HEK293 (cell line): ENCODE results near the gene LGALS8.

Experiments used
- ELK4 ChIP-seq: IDR thresholded peaks from 2 replicates; pipeline ENCODE4 v1.6.1; 2011; ENCODE audit warnings: mild to moderate bottlenecking, low read depth, low read length, borderline replicate concordance
- HIC1 ChIP-seq: fragments of 450-650 bp; formaldehyde crosslinking; IDR thresholded peaks from 2 replicates; pipeline ENCODE4 v1.5.1; 2016; ENCODE audit warnings: missing biosample characterization, missing genetic modification characterization
- INSM2 ChIP-seq: fragments of 450-650 bp; formaldehyde crosslinking; IDR thresholded peaks from 2 replicates; pipeline ENCODE4 v1.5.1; 2016; ENCODE audit warnings: missing biosample characterization, missing genetic modification characterization
- KLF7 ChIP-seq: fragments of 450-650 bp; formaldehyde crosslinking; IDR thresholded peaks from 2 replicates; pipeline ENCODE4 v1.5.1; 2016; ENCODE audit warnings: missing biosample characterization, missing genetic modification characterization, borderline replicate concordance
- MYNN ChIP-seq: fragments of 450-650 bp; formaldehyde crosslinking; IDR thresholded peaks from 2 replicates; pipeline ENCODE4 v1.5.1; 2016; ENCODE audit warnings: missing biosample characterization, missing genetic modification characterization, borderline replicate concordance
- OVOL3 ChIP-seq: fragments of 450-650 bp; formaldehyde crosslinking; IDR thresholded peaks from 2 replicates; pipeline ENCODE4 v1.5.1; 2016; ENCODE audit warnings: missing biosample characterization, missing genetic modification characterization
- PRDM1 ChIP-seq: fragments of 450-650 bp; formaldehyde crosslinking; IDR thresholded peaks from 2 replicates; pipeline ENCODE4; 2016; ENCODE audit warnings: missing biosample characterization, missing genetic modification characterization
- SETDB1 ChIP-seq: IDR thresholded peaks from one replicate; pipeline ENCODE4 v1.6.1; 2017; ENCODE audit warnings: mild to moderate bottlenecking, low read length, moderate library complexity, mixed read lengths; ENCODE audit not compliant: insufficient read length
- YY1 ChIP-seq: fragments of 450-650 bp; formaldehyde crosslinking; IDR thresholded peaks from 2 replicates; pipeline ENCODE4 v1.5.1; 2018; ENCODE audit warnings: missing biosample characterization, missing genetic modification characterization
- ZBTB1 ChIP-seq: fragments of 450-650 bp; formaldehyde crosslinking; IDR thresholded peaks from 2 replicates; pipeline ENCODE4 v1.5.1; 2016; ENCODE audit warnings: missing biosample characterization, missing genetic modification characterization
- ZFP37 ChIP-seq: fragments of 450-650 bp; formaldehyde crosslinking; IDR thresholded peaks from 2 replicates; pipeline ENCODE4 v1.5.1; 2016; ENCODE audit warnings: missing biosample characterization, missing genetic modification characterization
- ZFP69B ChIP-seq: fragments of 450-650 bp; formaldehyde crosslinking; IDR thresholded peaks from 2 replicates; pipeline ENCODE4 v1.5.1; 2016; ENCODE audit warnings: missing biosample characterization, missing genetic modification characterization
- ZNF112 ChIP-seq: fragments of 450-650 bp; formaldehyde crosslinking; IDR thresholded peaks from 2 replicates; pipeline ENCODE4 v1.5.0; 2017; ENCODE audit warnings: missing biosample characterization, missing genetic modification characterization
- ZNF169 ChIP-seq: fragments of 450-650 bp; formaldehyde crosslinking; IDR thresholded peaks from 2 replicates; pipeline ENCODE4 v1.5.1; 2016; ENCODE audit warnings: missing biosample characterization, missing genetic modification characterization
- ZNF19 ChIP-seq: fragments of 450-650 bp; formaldehyde crosslinking; IDR thresholded peaks from 2 replicates; pipeline ENCODE4; 2016; ENCODE audit warnings: missing biosample characterization, missing genetic modification characterization, low read depth
- ZNF248 ChIP-seq: fragments of 450-650 bp; formaldehyde crosslinking; IDR thresholded peaks from 2 replicates; pipeline ENCODE4 v1.5.1; 2017; ENCODE audit warnings: missing biosample characterization, missing genetic modification characterization
- ZNF266 ChIP-seq: fragments of 450-650 bp; formaldehyde crosslinking; IDR thresholded peaks from 2 replicates; pipeline ENCODE4 v1.5.1; 2016; ENCODE audit warnings: missing biosample characterization, missing genetic modification characterization, low read depth
- ZNF302 ChIP-seq: fragments of 450-650 bp; formaldehyde crosslinking; IDR thresholded peaks from 2 replicates; pipeline ENCODE4 v1.5.1; 2016; ENCODE audit warnings: missing biosample characterization, missing genetic modification characterization, low read depth
- ZNF311 ChIP-seq: fragments of 450-650 bp; formaldehyde crosslinking; IDR thresholded peaks from 2 replicates; pipeline ENCODE4 v1.5.1; 2017; ENCODE audit warnings: missing biosample characterization, missing genetic modification characterization, borderline replicate concordance
- ZNF366 ChIP-seq: fragments of 450-650 bp; formaldehyde crosslinking; conservative IDR thresholded peaks from 2 replicates; pipeline ENCODE4 v1.5.1; 2016; ENCODE audit warnings: missing biosample characterization, missing genetic modification characterization
- ZNF394 ChIP-seq: fragments of 450-650 bp; formaldehyde crosslinking; IDR thresholded peaks from 2 replicates; pipeline ENCODE4 v1.5.1; 2016; ENCODE audit warnings: missing biosample characterization, missing genetic modification characterization, mild to moderate bottlenecking, moderate library complexity, borderline replicate concordance
- ZNF423 ChIP-seq: fragments of 450-650 bp; formaldehyde crosslinking; IDR thresholded peaks from 2 replicates; pipeline ENCODE4 v1.5.1; 2016; ENCODE audit warnings: missing biosample characterization, missing genetic modification characterization
- ZNF48 ChIP-seq: fragments of 450-650 bp; formaldehyde crosslinking; IDR thresholded peaks from 2 replicates; pipeline ENCODE4 v1.5.1; 2016; ENCODE audit warnings: missing biosample characterization, missing genetic modification characterization
- ZNF510 ChIP-seq: fragments of 450-650 bp; formaldehyde crosslinking; IDR thresholded peaks from 2 replicates; pipeline ENCODE4 v1.5.1; 2018; ENCODE audit warnings: mild to moderate bottlenecking, missing genetic modification characterization, missing biosample characterization; ENCODE audit not compliant: insufficient replicate concordance
- ZNF558 ChIP-seq: fragments of 450-650 bp; formaldehyde crosslinking; IDR thresholded peaks from 2 replicates; pipeline ENCODE4 v1.5.1; 2016; ENCODE audit warnings: missing biosample characterization, missing genetic modification characterization
- ZNF621 ChIP-seq: fragments of 450-650 bp; formaldehyde crosslinking; IDR thresholded peaks from 2 replicates; pipeline ENCODE4 v1.5.1; 2017; ENCODE audit warnings: missing biosample characterization, missing genetic modification characterization
- ZNF660 ChIP-seq: fragments of 450-650 bp; IDR thresholded peaks from 2 replicates; pipeline ENCODE4 v1.5.1; 2018; ENCODE audit warnings: missing biosample characterization, mild to moderate bottlenecking, missing genetic modification characterization
- ZNF670 ChIP-seq: fragments of 450-650 bp; formaldehyde crosslinking; IDR thresholded peaks from 2 replicates; pipeline ENCODE4 v1.5.1; 2016; ENCODE audit warnings: missing biosample characterization, missing genetic modification characterization, low read depth
- ZNF76 ChIP-seq: fragments of 450-650 bp; formaldehyde crosslinking; IDR thresholded peaks from 2 replicates; pipeline ENCODE4; 2016; ENCODE audit warnings: low read depth, missing biosample characterization, missing genetic modification characterization, borderline replicate concordance
- ZSCAN23 ChIP-seq: fragments of 450-650 bp; formaldehyde crosslinking; IDR thresholded peaks from 2 replicates; pipeline ENCODE4 v1.5.1; 2016; ENCODE audit warnings: missing biosample characterization, missing genetic modification characterization
- TF ChIP-seq, protein P1 (sequence below): fragments of 450-650 bp; formaldehyde crosslinking; IDR thresholded peaks from 2 replicates; pipeline ENCODE4 v1.5.1; 2016; ENCODE audit warnings: missing biosample characterization, missing genetic modification characterization
- TF ChIP-seq, protein P2 (sequence below): fragments of 450-650 bp; formaldehyde crosslinking; IDR thresholded peaks from 2 replicates; pipeline ENCODE4 v1.5.1; 2017; ENCODE audit warnings: missing biosample characterization, missing genetic modification characterization
- TF ChIP-seq, protein P3 (sequence below): sonication (generic); formaldehyde crosslinking; IDR thresholded peaks from 2 replicates; pipeline ENCODE4 v1.8.1; 2022; ENCODE audit warnings: mild to moderate bottlenecking, moderate library complexity, missing genetic modification reagents

LGALS8 gene

GRCh38 chr1:236524142-236524894 lies 536 bp downstream of the LGALS8 start (continued):
- TF ChIP-seq MYNN (tag by site-specific recombination), result no peak
- TF ChIP-seq SETDB1, result no peak
- peak; percentile 86 for TF ChIP-seq YY1 (tag by site-specific recombination)
- TF ChIP-seq ZNF76 (tag by site-specific recombination), result peak; percentile 52
- no peak for TF ChIP-seq ZBTB1
- peak; percentile 63 for TF ChIP-seq ZNF366 (tag by site-specific recombination)
- no peak for TF ChIP-seq ZNF266 (tag by site-specific recombination)
- no peak for TF ChIP-seq ZNF510
- no peak; the same call in 1 of the 2 replicates for TF ChIP-seq ZFP69B (tag by site-specific recombination)
- peak; percentile 80 for TF ChIP-seq ZNF423 (tag by site-specific recombination)
- no peak for TF ChIP-seq ZNF48 (tag by site-specific recombination)
- TF ChIP-seq ZNF302 (tag by site-specific recombination), result no peak
- TF ChIP-seq INSM2 (tag by site-specific recombination), result peak; percentile 88; the same call in 1 of the 2 replicates
- no peak for TF ChIP-seq ZFP37 (tag by site-specific recombination)
- TF ChIP-seq ZNF621 (tag by site-specific recombination), result no peak
- no peak for TF ChIP-seq ZNF169 (tag by site-specific recombination)
- TF ChIP-seq ZNF248 (tag by site-specific recombination), result no peak
- TF ChIP-seq HIC1 (tag by site-specific recombination), result no peak
- no peak for TF ChIP-seq ZNF19 (tag by site-specific recombination)
- peak; percentile 81 for TF ChIP-seq PRDM1 (tag by site-specific recombination)
- TF ChIP-seq, protein P1, sequence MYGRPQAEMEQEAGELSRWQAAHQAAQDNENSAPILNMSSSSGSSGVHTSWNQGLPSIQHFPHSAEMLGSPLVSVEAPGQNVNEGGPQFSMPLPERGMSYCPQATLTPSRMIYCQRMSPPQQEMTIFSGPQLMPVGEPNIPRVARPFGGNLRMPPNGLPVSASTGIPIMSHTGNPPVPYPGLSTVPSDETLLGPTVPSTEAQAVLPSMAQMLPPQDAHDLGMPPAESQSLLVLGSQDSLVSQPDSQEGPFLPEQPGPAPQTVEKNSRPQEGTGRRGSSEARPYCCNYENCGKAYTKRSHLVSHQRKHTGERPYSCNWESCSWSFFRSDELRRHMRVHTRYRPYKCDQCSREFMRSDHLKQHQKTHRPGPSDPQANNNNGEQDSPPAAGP (tag by site-specific recombination), result no peak
- TF ChIP-seq, protein P2, sequence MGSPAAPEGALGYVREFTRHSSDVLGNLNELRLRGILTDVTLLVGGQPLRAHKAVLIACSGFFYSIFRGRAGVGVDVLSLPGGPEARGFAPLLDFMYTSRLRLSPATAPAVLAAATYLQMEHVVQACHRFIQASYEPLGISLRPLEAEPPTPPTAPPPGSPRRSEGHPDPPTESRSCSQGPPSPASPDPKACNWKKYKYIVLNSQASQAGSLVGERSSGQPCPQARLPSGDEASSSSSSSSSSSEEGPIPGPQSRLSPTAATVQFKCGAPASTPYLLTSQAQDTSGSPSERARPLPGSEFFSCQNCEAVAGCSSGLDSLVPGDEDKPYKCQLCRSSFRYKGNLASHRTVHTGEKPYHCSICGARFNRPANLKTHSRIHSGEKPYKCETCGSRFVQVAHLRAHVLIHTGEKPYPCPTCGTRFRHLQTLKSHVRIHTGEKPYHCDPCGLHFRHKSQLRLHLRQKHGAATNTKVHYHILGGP (tag by site-specific recombination), result no peak
- TF ChIP-seq ZNF558, result no peak
- TF ChIP-seq, protein P3, sequence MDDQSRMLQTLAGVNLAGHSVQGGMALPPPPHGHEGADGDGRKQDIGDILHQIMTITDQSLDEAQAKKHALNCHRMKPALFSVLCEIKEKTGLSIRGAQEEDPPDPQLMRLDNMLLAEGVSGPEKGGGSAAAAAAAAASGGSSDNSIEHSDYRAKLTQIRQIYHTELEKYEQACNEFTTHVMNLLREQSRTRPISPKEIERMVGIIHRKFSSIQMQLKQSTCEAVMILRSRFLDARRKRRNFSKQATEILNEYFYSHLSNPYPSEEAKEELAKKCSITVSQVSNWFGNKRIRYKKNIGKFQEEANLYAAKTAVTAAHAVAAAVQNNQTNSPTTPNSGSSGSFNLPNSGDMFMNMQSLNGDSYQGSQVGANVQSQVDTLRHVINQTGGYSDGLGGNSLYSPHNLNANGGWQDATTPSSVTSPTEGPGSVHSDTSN (CRISPR knock-in tag), result 0 out of 2 replicates have a peak, but pooled peaks have one; percentile 1
- TF ChIP-seq ZNF311 (tag by site-specific recombination), result no peak
- TF ChIP-seq ELK4, result no peak
- peak; percentile 8; the same call in 1 of the 2 replicates for TF ChIP-seq ZSCAN23 (tag by site-specific recombination)
- peak; percentile 75 for TF ChIP-seq ZNF660
- no peak for TF ChIP-seq KLF7 (tag by site-specific recombination)
- no peak for TF ChIP-seq ZNF670 (tag by site-specific recombination)
- no peak for TF ChIP-seq ZNF112 (tag by site-specific recombination)
- TF ChIP-seq OVOL3, result no peak
- TF ChIP-seq ZNF394 (tag by site-specific recombination), result no peak; the same call in 1 of the 2 replicates
